HS-27A (cell line): Measurements from ENCODE around the gene FAM187B.
"Not testable (repeated sequence)": the region's sequence is repeated elsewhere in the genome, so short reads cannot be mapped to it uniquely, and the experiment has no call there.

Source experiments
- DNase-seq: peaks from one replicate; pipeline ENCODE4 v3.0.0-alpha.2; 2012; ENCODE audit warnings: low read depth, missing footprints

FAM187B gene

GRCh38 chr19:35236638-35237400 is 8.3 kb upstream of the FAM187B start:
- DNase-seq, result no peak

DNA sequence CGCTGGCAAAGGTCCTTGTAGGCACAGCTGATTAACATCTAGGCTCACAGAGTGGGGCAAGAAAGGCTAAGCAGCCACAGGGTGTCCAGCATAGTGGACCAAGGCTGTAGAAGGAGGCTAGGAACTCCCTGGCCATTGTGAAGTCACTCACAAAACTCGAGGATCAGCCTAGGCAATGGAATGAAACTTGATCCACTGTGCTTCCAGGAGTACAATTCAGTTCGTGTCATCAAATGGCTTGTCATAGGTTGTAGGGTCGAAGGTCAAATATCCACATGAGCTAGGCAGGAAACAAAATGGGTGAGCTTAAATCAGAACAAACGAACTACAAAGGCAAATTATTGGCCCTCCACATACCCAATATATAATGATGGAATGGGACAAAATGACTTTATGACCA is 4.4 kb upstream of the FAM187B start:
- no peak for DNase-seq

DNA sequence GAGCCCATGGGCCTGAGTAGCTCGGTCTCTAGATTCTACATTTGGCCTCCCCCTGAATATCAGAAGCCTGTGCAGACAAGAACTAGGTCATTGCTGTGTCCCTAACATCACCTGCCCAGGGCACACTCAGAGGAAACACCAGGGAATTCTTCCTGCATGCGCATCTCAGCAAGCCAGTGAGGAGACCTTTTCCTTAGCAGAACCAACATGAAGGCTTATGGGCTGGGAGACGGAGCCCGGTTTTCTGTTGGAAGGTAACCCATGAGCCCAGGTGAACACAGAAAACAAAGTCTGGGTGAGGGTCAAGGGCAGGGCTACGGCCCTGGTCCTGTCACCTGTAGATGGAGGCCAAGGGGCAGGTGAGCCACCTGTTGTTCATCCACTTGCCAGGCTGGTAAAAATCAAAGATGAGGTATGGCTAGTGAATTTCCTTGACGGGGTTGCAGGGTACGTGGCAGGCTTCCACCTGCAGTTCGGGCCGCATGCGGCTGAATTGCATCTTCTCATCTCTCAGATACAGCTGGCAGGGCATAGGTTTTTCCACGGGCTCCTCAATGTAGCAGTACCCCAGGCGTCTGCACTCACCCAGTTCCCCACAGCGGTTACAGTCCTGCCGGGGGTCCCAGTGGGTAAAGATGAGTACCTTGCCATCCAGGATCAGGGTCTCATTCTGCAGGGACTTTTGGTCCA is 3.6 kb upstream of the FAM187B start:
- DNase-seq, result no peak

DNA sequence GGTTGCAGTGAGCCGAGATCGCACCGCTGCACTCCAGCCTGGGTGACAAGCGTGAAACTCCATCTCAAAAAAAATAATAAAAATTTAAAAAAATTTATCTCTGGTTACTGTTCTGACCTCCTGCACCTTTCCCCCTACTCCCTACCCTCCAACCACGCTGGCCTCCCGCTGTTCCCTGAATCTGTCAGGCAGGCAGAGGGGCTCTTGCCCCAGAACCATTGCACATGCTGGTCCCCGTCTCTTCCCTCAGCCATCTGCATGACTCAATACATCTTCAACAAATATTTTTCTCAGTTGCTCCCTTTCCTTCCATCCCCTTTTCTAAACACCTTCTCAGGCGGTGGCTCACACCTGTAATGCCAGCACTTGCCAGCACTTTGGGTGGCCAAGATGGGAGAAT is 1.1 kb upstream of the FAM187B start:
- DNase-seq, result no peak

- DNase-seq, result no peak
Observed at GRCh38 chr19:35226748-35227147, 1.8 kb downstream of the FAM187B start.

DNA sequence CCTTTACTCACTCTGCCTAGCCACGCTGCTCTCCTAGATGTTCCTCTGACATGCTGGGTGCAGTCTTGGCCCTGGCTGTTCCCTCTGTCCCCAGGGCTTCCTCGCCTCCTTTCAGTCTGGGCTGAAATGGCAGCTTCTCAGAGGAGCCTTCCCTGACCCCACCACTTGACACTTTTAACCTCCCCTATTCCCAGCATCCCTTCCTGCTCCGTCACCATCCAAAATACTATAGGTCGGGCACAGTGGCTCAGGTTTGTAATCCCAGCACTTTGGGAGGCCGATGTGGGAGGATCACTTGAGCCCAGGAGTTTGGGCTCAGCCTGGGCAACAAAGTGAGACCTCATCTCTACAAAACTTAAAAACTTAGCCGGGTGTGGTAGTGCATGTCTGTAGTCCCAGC is 2.6 kb downstream of the FAM187B start:
- no peak for DNase-seq

DNA sequence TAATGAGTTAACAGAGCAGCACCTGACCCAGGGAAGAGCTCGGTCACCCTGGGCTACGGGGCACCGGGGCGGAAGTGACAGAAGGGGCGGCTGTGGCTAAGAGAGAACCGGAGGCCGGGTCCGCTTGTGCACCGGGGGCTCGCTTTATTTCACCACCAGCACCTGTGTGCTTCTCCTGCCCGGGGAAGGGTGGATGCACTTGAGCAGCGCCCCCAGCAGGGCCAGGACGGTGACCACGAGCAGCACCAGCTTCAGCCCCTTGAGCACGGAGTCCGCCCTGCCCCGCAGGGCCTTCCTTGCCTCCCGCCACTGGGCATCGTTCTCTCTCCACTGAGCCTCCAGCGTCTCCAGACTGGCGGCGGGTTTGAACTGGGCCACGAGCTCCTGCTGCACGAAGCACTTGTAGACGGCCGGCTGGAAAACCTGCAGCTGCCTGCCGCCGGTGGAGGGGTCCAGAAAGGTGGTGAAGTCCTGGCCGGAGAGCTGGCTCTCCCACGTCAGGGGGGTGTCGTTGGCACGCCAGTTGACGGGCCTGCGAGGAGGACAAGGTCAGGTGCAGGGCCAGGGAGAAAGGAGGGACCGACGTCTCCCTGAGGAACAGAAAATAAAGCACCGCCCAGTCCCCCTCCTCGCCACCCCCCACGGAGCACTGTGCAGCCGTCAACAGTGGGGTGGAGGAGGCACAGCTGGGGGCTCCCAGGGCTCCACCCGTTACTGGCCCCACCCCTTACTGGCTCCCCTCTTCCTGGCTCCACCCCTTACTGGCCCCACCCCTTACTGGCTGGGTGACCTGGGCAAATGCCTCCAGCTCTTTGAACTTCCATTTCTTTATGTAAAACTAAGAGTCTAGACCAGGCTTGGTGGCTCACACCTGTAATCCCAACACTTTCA is 3.6 kb downstream of the FAM187B start:
- DNase-seq, result no peak

- DNase-seq, result no peak
Observed at GRCh38 chr19:35223862-35224505, 4.6 kb downstream of the FAM187B start.

GRCh38 chr19:35223084-35223790 is 5.3 kb downstream of the FAM187B start:
- DNase-seq, result no peak

DNA sequence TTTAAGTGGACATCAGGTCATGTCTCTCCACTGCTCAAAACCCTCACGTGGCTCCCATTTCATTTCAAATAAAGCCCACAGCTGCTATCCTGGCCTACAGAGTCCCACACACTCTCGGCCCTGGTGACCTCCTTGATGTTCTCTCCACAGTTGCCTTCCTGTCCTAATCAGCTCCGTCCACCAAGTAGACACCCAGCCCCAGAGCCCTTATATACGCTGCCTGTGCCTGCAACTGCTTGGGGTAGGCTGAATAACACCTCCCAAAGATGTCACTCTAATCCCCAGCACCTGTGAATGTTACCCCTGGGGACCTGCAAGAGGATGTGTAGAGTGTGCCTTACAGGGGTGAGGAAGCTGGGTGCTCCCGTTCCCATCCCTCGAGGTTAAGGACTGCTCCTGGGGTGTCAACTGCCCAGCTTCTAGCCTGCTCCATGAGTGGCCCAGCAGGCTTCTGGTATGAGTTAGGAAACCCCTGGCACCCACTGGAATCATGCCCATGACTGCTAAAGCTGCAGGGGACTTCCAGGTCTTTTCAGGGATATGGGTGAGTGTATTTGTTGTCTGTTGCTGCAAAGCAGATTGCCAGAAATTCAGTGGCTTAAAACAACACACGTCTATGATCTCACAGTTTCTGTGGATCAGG is 6.0 kb downstream of the FAM187B start:
- DNase-seq, result no peak

GRCh38 chr19:35220973-35221590 is 7.5 kb downstream of the FAM187B start:
- DNase-seq, result not testable (repeated sequence)

DNA sequence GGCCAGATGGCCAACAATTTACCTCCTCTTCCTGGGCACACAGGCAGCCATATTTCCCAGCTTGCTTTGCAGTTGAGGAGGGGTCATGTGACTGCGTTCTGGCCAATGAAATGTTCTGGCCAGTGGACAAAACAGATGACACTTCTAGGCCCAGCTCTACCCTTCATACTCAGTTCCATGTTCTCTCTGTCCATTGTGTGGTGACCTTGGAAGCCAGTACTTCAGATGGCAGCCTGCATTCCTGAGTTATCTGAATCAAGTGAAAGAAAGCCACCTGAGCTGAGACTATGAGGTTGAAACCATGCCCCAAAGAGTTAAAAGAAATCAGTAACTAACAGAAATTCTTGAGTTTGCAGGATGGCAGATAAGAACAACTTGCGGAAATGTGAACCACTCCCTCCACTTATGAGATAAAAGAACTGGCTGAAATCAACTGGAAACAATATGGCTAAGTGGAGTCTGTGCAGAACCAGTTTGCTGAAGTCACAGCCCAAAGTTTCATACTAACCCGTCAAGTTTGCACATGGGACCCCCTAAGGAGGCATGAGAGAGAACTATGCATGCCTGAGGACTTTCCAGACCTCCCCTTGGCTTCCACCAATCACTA is 8.1 kb downstream of the FAM187B start:
- no peak for DNase-seq

DNA sequence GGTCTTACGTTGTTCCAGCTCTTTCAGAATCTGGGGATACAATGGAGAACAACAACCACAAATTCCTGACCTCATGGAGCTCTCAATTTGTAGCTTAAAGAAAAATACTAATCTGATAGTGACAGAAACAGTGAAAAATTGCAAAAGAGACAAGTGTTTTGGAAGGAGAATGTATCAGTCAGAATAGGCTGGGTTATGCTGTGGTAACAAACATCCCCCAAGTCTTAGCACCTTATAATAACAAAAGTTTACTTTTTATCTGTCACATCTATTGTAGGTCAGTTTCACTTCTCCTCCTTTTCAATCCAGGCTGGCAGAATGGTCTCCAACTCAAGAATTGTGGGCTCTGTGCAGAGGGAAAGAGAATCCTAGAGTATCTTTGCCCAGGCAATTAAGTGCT is 9.5 kb downstream of the FAM187B start:
- DNase-seq, result no peak

DNA sequence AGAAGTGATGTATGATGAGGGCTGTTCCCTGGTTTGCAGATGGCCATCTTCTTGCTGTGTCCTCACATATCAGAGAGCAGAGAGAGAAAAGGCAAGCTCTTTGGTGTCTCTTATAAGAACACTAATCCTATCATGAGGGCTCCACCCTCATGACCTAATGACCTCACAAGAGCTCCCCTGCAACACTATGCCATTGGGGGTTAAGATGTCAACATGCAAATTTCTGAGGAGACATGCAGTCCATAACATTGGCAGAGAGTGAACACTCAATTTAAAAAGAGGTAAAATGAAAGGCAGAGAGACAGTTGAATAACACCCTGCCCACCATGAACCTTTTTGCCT is 10.9 kb downstream of the FAM187B start:
- DNase-seq, result no peak

DNA sequence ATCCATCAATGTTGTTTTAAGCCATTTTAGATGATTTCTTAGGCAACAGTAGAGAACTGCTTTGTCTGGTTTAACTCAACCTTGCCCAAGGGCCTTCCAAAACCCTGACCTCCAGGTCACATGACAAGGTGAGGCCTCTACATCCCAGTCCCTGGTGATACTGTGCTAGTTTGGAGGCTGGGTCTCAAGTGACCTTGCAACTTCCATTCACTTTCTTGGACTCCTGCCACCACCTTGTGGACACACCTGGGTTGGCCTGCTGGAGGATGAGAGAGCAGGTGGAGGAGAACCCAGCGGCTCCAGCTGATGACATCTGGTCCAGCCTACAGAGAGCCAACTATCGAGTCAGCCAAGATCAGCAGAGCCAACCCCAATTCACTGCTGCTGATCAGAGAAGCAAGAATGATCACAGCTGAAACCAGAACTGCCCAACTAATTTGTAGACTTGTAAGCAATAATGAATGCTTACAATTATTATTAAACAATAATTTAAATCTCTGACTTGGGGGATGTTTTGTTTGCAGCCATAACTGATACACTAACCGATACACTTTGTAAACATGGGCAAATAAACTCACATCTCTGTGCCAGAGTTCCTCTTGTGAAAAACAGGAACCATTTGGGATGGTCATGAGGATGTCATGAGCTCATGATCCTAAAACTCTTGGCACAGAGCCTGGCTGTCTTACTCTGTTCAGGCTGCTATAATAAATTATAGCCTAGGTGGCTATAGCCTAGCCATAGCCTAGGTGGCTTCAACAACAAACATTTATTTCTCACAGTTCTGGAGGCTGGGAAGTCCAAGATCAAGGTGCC is 11.5 kb downstream of the FAM187B start:
- no peak for DNase-seq

- DNase-seq, result no peak
Observed at GRCh38 chr19:35216016-35216832, 12.3 kb downstream of the FAM187B start.

DNA sequence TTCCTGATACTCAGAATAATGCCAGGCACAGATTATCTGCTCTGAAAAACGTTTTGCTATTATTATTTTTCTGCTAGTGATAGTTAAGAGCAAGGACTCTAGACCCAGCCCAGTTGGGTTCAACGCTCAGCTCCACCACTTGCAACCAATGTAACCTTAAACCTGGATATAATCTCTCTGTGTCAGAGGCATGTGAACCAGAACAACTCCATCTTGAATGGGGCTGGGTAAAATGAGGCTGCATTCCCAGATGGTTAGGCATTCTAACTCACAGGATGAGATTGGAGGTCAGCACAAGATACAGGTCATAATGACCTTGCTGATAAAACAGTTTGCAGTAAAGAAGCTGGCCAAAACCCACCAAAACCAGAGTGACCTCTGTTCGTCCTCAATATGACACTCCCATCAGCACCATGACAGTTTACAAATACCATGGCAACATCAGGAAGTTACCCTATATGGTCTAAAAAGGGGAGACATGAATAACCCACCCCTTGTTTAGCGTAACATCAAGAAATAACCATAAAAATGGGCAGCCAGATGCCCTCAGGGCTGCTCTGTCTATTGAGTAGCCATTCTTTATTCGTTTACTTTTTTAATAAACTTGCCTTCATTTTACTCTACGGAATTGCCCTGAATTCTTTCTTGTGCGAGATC is 13.6 kb downstream of the FAM187B start:
- DNase-seq, result no peak
